Stomach (tissue), 9 donors: ENCODE results near the gene NYAP1. TPM values are rescaled to one million over a fixed set of nuclear protein-coding genes. Genes with fewer than 3 reads are reported as not detected.
"Not testable (repeated sequence)": the region's sequence is repeated elsewhere in the genome, so short reads cannot be mapped to it uniquely, and the experiment has no call there.

Source experiments
- DNase-seq, 2 donors: peaks; one replicate each; pipeline versions ENCODE4 v3.0.0 to v3.0.0-alpha.2; 2013 to 2019
- H3K27ac ChIP-seq, 5 donors: fragments of 200-600 bp in 4 of 5; sonication (generic) in 4 of 5; one replicate each; pipeline ENCODE4 v1.5.1; 2013 to 2019; ENCODE audit warnings: mild to moderate bottlenecking in 1 of 5, moderate library complexity in 1 of 5
- H3K27me3 ChIP-seq, 3 donors: fragments of 200-600 bp; sonication (generic); one replicate each; pipeline ENCODE4 v1.5.1; 2017 to 2019; ENCODE audit warnings: mixed run types in 1 of 3
- H3K36me3 ChIP-seq, 4 donors: fragments of 200-600 bp; sonication (generic); 1 replicate in 3 of 4; 2 replicates in 1 of 4; pipeline ENCODE4 v1.5.1; 2016 to 2019
- H3K4me1 ChIP-seq, 4 donors: fragments of 200-600 bp; sonication (generic); one replicate each; pipeline ENCODE4 v1.5.1; 2016 to 2019
- H3K4me3 ChIP-seq, 4 donors: fragments of 200-600 bp; sonication (generic) in 3 of 4; one replicate each; pipeline ENCODE4 v1.5.1; 2016 to 2019; ENCODE audit warnings: mild to moderate bottlenecking in 1 of 4
- H3K9me3 ChIP-seq, 4 donors: fragments of 200-600 bp; sonication (generic); one replicate each; pipeline ENCODE4 v1.5.1; 2016 to 2019
- CTCF ChIP-seq, 7 experiments: fragments of 450-650 bp in 4 of 7; fragments of 200-600 bp in 3 of 7; sonication (generic) in 3 of 7; IDR thresholded peaks; one replicate each; pipeline ENCODE4 v1.5.1; 2016 to 2019; ENCODE audit warnings: antibody characterized with exemption in 7 of 7, control low read depth in 2 of 7, mild to moderate bottlenecking in 1 of 7
- EP300 ChIP-seq: sonication (generic); formaldehyde crosslinking; IDR thresholded peaks from one replicate; pipeline ENCODE4 v1.6.1; 2017; ENCODE audit warnings: antibody characterized with exemption
- POLR2A ChIP-seq, 4 donors: fragments of 450-650 bp; IDR thresholded peaks; one replicate each; pipeline ENCODE4 v1.6.1; 2016; ENCODE audit warnings: antibody characterized with exemption in 4 of 4, control low read depth in 2 of 4, mild to moderate bottlenecking in 1 of 4, moderate library complexity in 1 of 4
- POLR2AphosphoS5 ChIP-seq, 3 donors: sonication (generic); formaldehyde crosslinking; IDR thresholded peaks; one replicate each; pipeline ENCODE4 v1.6.1; 2016; ENCODE audit warnings: antibody characterized with exemption in 3 of 3
- WGBS, 5 donors: extraction: QIAGEN DNeasy Blood & Tissue Kit in 3 of 5; methylation state at CpG; one replicate each; pipeline versions ENCODE4 v1.1.5 to v1.1.7; 2013 to 2018; 5-methylcytosine and 5-hydroxymethylcytosine counted together
- intact Hi-C: fragments of 100-400 bp; cut with DNase I; formaldehyde crosslinking; loops from one replicate; pipeline ENCODE4 v1.15.1; 2023; ENCODE audit warnings: low total_unique reads
- polyA plus RNA-seq, 3 donors: library from polyadenylated mRNA; stranded (reverse); fragments of 200-250 nt; gene quantifications; one replicate each; pipeline ENCODE4 v1.2.3, GENCODE V29; 2013
- total RNA-seq, 5 donors: library from RNA; depleted of rRNA; stranded (reverse); fragments of >200 nt; gene quantifications; one replicate each; pipeline versions ENCODE4 v1.1.0 to v1.2.3, GENCODE V29; 2014 to 2016
- donor health status: healthy with polysubstance abuse.
- donor health status: Bipolar disorder and iron deficiency.
- donor health status: healthy.

NYAP1 gene
- total and polyA plus RNA-seq, 8 donors, result 0.48 to 0.75 (median 0.73) TPM; not detected in 5

GRCh38 chr7:100493476-100494264 lies 9.9 kb downstream of the NYAP1 start:
- Histone ChIP-seq H3K9me3 (no peaks in the 10 kb centered on the region), H3K27me3 (peaks cover 0 to 14% (median 8%) of the 10 kb centered on the region in 3 donors), H3K4me3 (peak overlapping the region; percentile 38 to 48 (median 42)), H3K36me3 (no peaks in the 10 kb centered on the region), H3K4me1 (peaks cover 11 to 18% (median 14%) of the 10 kb centered on the region in 4 donors), H3K27ac (peak overlapping the region in 1 of 5 donors; percentile 43)
- WGBS, 5 donors, result 3 to 6% (median 5%) methylated on average over 11 to 56 of the region's 56 CpGs
- peak; percentile 61 to 86 for DNase-seq
- TF ChIP-seq EP300 (no peak), CTCF (IDR thresholded peaks at IDR 0.05) (peak in 1 of 7 experiments; percentile 12)
- intact Hi-C loops, result no loop called here

GRCh38 chr7:100496509-100496908 lies 12.8 kb downstream of the NYAP1 start:
- Histone ChIP-seq H3K27me3 (peaks cover 0 to 14% (median 8%) of the 10 kb centered on the region in 3 donors), H3K4me3 (no peak overlapping the region), H3K36me3 (no peaks in the 10 kb centered on the region), H3K9me3 (no peaks in the 10 kb centered on the region), H3K27ac (no peak overlapping the region), H3K4me1 (peaks cover 11 to 14% (median 13%) of the 10 kb centered on the region in 4 donors)
- TF ChIP-seq CTCF (IDR thresholded peaks at IDR 0.05) (no peak), POLR2A (IDR thresholded peaks at IDR 0.05) (no peak), POLR2AphosphoS5 (IDR thresholded peaks at IDR 0.05) (no peak), EP300 (no peak)
- no peak for DNase-seq
- intact Hi-C loops, result no loop called here
- 76 to 83% (median 80%) methylated on average over 6 of the region's 6 CpGs for WGBS, 5 donors

DNA sequence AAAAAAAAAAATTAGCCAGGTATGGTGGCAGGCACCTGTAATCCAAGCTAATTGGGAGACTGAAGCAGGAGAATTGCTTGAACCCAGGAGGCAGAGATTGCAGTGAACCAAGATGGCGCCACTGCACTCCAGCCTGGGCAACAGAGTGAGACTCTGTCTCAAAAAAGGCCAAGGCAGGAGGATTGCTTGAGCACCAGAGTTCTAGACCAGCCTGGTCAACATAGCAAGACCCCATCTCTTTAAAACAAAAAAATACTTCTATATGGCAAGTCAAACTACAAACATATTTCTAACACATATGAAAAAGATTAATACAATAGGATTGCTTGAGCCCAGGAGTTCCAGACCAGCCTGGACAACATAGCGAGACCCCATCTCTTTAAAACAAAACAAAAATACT lies 17.0 kb downstream of the NYAP1 start:
- DNase-seq, intact Hi-C loops, H3K4me3 ChIP-seq, H3K27me3 ChIP-seq, H3K9me3 ChIP-seq, H3K36me3 ChIP-seq, H3K27ac ChIP-seq, H3K4me1 ChIP-seq: not testable (repeated sequence)
- WGBS, 5 donors, result 86 to 97% (median 88%) methylated on average over 2 of the region's 2 CpGs

DNA sequence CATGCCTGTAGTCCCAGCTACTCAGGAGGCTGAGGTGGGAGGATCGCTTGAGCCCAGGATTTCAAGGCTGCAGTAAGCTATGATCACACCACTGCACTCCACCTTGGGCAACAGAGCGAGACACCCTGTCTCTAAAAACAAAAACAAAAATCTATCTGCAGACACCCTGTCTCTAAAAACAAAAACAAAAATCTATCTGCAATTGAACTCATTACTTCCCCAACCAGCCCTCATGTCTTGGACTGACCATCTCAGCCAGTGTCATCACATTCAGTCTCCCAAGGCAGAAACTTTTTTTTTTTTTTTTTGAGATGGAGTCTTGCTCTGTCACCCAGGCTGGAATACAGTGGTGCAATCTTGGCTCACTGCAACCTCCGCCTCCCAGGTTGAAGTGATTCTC lies 20.3 kb downstream of the NYAP1 start:
- WGBS, 5 donors, result 91 to 100% (median 93%) methylated on average over 3 of the region's 3 CpGs
- H3K9me3 ChIP-seq, H3K36me3 ChIP-seq, DNase-seq, H3K27ac ChIP-seq, intact Hi-C loops, H3K4me3 ChIP-seq, H3K4me1 ChIP-seq, H3K27me3 ChIP-seq: not testable (repeated sequence)

GRCh38 chr7:100504887-100505611 lies 21.3 kb downstream of the NYAP1 start:
- 87 to 92% (median 89%) methylated on average over 9 of the region's 9 CpGs for WGBS, 5 donors
- TF ChIP-seq POLR2AphosphoS5 (IDR thresholded peaks at IDR 0.05) (no peak), EP300 (no peak), CTCF (IDR thresholded peaks at IDR 0.05) (no peak), POLR2A (IDR thresholded peaks at IDR 0.05) (no peak)

More at GRCh38 chr7:100504887-100505611, 21.3 kb downstream of the NYAP1 start:
- Histone ChIP-seq H3K4me3 (no peak overlapping the region), H3K4me1 (peaks cover 0 to 5% (median 2%) of the 10 kb centered on the region in 4 donors), H3K36me3 (no peaks in the 10 kb centered on the region), H3K27ac (no peak overlapping the region), H3K9me3 (no peaks in the 10 kb centered on the region), H3K27me3 (no peaks in the 10 kb centered on the region)
- no peak for DNase-seq
- intact Hi-C loops, result no loop called here
